ENCODE results near the gene DPM2.

Gene DPM2

DNA sequence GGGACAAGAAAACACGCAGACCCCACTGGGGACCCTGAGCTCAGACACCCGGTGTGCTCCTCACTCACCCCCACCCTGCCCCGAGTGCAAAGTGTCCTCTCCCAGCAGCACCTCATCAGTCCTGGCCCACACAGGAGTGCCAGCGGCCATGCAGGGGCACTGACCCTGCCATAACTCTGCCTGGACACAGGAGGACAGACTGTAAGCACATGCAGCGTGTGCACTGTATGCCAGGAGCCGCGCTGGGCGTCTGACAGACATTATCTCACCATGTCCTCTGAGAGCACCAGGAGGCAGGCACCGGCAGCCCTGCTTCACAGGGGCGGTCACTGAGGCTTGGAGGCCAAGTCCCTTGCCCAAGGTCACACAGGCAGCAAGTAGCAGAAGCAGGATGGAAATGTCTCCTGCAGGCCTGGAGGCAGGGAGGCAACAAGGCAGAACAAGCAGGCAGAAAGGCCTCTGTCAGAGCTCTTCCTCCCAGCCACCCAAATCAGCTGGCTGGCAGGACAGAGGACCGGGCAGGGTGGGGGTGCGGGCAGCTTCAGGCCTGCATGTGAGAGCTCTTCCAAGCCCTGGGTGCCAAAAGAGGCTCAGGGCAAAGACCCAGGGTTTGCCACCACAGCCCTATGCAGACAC is 34.7 kb upstream of the DPM2 start:
- no peak for DNase-seq

DNA sequence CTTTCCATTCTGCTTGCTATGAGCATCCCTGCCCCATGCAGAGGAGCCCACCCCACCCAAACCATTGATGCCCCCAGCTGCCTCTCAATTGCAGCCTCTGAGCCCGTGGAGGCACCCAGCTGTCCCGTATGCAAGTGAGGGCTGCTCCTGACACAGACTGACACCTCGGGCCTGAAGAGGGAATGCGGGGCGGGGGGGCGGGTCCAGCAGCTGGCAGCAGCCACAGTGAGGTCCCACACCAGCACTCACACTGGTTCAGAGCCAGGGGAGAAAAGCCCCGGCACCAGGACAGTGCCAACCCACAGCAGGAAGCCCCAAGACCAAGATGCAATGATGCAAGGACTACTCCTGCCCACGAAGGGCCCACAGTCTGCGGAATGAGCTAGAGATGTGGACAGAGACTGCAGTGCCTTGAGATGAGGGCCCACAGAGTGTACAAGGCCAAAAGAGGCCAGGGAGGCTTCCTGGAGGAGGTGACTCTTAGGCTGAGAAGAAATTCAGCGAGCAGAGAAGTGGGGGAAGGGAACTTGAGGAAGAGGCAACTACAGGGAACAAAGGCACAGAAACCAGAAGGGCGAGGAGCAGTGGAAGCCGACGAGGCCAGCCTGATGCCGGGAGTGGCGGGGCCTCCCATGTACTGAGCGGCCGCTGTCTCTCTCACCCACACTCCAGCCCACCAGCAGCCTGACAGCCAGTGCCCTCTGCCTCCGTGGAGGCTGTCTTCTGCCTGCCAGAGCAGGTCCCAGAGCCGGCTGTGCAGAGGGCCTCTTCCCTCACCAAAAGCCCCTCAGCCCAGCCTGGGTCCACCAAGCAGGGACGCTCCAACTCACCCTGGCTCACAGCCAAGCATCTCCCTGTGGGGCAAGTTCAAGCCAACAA is 33.9 kb upstream of the DPM2 start:
- peak; percentile 56 for DNase-seq

DNA sequence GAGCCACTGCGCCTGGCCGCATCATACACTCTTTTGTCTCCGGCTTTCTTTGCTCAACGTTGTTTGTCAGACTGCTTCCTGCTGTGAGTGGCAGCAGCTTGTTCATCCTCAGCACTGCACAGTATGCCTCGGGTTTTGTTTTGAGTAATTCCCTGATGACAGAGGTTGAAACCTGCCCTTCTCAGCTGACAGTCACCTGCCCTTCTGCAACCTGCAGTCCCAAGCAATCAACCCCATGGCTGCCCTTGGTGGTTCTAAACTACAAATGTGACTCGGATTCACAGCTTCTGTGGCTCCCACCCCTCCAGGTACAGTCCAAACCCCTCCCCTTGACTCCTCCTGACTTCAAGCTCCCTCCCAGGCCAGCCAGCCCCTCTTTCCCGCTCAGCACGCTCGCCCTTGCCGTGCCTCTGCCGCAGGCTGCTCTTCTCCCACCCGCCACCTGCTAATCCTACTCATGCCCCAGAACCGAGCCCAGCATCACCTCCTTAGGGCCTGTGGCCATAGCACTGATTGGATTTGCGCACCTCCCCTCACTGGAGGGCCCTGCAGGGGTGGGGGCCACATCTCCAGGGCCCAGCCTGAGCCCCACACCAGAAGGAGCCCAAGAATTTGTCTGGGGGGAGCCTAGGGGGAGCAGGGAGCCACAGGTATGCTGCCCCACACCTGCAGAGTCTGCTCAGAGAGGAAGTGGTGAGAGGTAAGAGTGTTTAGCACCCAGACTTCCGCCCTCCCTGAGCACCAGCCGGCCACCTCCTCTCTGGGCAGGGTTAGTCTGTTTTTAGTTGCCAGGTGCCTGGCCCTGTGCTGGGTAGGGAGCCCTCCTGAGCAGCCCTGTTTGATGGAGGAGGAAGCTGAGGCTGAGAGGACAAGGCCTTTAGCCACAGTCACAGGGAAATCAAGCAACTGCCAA is 33.0 kb upstream of the DPM2 start:
- no peak for DNase-seq

DNA sequence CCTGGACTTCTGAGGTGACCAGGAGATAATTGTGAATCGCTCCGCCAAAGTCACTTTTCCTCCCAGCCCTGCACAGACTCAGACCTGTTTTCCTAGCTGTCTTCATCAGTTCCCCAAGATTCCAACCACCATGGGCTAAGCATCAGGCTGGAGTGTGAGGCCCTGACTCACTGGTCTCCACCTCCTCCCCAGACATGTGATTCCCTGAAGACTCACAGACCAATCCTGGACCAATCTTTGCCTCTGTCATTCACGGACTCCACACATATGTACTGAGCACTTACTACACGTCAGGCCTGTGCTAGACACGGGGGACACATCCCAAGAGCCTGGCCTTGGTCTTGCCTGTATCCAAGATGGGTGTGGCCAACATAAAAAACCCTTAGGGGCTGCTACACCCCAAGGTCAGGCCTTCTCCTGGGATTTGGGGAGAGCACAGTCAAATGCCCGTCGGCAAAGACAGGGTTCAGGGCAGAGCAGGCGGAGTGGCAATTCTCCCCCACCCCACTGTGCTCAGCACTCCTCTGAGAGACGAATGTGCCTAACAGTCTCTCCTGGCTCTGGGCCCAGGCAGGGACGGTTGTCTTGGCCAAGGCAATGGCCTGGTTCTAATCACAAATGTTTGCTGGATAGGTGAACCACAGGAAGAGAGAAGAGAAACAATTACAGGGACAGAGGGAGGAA is 31.2 kb upstream of the DPM2 start:
- no peak for DNase-seq

DNA sequence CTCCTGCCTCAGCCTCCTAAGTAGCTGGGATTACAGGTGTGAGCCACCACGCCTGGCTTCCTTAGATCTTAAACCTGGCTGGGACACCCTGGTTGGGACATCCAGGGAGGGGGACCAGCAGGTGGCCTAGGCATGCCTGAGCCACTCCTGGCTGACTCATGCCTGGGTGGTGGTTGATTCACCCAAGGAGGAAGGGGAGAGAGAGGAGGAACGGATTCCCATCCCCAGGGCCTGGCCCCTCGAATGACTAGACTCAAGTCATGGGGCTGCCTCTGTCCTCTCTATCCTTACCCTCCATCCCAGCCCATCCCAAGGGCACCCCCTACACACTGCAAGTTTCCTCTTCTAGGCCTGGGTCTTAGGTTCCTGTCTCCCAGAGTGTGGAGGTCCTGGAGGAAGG is 30.4 kb upstream of the DPM2 start:
- peak; percentile 39 for DNase-seq

DNA sequence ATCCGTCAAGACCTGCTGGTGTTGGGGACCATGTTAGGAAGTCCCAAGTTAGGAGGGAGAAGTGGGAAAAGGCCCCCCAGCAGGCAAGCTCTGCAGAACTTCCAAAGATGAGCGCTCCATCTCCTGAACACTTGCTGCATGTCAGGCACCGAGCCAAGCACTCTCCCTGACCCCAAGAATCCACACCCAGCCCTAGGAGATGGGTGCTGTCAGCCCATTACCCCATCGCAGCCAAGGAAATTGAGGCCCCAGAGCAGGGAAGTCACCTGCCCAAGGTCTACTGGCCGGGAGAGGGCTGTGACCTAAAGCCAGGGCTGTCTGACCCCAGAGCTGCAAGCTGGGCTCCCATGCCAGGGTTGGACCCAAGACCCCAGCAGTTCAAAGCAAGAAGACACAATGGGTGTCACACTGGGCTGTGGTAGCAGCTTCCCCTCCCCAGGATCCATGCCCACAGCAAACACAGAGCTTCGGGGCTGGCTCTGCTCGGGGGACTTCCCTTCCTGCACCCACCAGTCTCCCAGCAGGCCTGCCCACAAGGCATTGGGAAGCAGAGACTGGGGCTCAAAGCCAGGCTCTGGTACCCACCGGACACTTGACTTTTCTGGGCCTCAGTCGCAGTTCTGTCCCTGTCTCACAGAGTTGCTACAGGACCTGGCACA is 29.6 kb upstream of the DPM2 start:
- DNase-seq: no peak

DNA sequence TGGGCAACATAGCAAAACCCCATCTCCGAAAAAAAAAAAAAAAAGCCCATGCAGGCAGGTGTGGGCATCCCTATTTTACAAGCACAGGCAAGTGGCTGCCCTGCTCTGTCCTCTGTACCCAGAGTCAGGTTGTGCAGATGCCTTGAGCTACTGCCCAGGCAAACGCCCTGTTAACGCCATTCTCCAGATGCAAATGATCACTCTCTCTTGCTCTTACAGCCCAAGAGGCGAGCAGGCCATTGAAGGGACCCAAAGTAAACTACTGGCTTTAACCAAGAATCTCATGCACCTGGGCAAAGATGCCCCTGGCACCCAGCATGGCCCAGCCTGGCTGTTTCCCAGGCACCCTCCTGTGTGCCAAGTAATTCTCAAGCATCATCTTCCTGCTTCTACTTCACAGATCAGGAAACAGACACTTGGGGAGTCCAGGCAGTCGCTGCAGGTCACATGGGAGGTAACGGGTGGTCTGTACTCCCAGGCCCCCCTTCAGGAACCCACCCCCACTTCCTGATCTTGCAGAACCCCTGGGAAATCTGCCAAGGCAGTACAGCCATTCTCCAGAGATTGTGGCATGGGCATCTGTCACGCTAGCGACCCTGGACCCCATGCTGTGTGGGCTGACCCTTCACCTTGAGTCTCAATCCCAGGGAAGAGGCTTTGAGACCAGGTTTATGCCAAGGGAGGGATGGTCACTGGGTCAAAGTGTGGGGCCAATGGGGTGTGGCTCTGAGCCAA is 28.9 kb upstream of the DPM2 start:
- DNase-seq: no peak

DNA sequence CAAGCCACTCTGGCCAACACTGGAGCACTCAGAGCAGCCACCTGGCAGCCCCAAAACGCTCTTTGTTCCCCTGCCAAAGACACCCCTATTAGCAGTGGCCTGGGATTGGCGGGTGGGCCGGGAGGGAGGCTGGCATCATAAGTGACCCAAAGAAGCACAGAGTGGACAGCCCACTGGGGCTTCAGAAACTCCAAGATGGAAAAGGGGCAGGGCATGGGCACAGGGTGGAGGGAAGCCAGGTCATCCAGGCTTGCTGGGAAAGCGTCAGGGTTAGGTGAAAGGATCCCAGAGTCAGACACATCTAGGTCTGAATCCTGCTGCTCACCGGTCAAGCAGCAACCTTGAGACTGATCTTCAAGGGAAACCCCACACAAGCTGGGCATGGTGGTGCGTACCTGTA is 28.3 kb upstream of the DPM2 start:
- DNase-seq: no peak

DNA sequence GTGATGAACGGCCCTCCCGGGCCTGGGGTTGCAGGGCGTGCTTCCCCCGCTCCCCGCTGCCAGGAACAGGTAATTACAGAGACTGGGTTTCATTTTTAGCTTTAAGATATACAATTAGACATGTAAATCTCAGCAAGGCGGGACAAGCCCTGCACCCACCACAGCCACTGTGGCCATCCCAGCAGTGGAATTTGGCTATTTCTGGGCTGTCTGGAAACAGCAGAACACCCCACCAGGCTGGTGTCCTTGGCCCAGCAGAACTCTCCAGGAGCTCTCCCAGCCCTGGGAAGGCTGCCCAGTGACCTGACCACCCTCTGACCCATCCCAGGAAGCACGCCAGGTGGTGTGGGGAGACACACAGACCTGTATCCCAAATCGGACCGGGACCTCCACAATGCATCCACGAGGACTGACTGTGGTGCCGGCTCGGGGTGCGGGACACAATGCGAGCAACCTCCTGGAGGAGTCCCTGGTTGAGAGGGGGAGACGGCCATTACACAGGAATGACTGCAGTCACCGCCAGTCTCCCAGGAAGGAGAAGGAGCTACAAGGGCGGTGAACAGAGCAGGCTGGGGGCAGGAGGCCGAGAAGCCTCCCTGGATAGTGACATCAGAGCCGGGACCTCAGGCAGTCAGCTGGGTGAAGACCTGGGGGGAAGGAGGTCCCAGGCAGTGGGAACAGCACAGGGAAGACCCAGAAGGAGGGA is 25.9 kb upstream of the DPM2 start:
- no peak for DNase-seq

DNA sequence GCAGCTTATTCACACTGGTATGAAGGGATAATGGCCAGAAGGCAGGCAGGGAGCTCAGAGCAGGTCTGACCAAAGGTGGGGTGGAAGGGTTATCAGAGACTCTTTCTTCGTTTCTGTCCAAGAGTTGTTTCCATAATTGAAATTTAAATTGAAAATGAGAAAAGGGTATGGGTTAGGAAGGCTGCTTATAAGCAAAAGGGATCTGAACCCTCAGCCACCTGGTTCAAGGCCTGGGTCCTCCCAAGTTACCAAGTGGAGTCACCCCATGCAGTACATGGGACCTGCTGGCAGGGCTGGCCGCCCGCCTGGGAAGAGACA is 25.3 kb upstream of the DPM2 start:
- no peak for DNase-seq

DNA sequence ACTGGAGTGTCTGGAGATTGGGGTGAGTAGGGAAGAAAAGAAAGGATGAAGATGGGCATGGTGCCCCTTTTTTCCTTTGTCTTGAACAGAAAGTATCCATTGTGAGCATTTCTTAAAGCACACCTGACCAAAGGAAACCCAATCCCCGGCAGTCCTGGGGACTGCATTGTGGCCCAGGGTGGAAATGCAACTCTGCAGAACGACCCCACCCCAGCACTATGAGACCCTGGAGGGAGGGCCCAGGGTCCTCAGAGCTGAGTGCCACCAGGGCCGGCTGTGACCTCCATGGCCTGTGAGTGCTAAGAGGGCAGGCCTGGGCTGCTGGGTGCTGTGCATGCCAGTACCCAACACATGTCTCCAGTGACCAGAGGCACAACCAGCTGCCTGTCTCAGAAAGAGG is 24.6 kb upstream of the DPM2 start:
- no peak for DNase-seq

DNA sequence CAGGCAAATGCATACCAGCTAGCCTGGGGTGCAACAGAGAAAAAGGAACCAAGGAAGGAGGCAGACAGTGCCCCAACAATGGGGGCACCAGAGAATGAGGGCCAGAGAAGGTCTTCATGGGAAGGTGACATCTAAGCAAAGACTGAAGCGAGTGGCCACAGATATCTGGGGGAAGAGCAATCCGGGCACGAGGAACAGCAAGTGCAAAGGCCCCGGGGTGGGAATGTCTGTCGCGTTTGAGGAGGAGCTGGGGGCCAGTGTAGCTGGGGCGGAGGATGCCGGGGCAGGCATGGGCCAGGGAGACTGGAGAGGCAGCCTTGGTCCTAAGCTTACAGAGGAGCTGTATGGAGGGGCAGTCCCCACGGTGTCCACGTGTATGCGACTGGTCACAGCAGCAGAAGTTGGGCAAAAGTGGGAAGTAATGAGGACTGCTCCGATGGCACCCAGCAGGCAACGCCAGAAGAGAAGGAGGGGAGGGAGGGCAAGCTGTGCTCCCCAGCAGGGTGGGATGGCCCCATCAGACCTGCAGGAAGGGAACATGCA is 24.0 kb upstream of the DPM2 start:
- DNase-seq: peak; percentile 63

DNA sequence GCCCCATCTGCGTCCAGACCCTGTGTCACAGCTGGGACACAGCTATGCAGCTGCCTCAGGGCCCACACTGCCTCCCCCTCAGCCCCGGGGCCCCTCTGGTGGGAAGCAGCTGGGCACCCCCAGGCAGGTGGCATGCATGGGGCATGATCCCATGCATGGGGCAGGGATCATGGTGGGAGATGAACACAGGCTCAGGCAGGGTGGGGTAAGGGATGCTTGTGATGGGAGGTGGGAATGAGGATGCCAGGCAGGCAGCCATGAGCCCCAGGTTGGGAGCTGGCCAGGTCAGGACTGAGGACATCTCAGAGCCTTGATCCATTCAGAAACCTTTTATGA is 23.5 kb upstream of the DPM2 start:
- DNase-seq: no peak

DNA sequence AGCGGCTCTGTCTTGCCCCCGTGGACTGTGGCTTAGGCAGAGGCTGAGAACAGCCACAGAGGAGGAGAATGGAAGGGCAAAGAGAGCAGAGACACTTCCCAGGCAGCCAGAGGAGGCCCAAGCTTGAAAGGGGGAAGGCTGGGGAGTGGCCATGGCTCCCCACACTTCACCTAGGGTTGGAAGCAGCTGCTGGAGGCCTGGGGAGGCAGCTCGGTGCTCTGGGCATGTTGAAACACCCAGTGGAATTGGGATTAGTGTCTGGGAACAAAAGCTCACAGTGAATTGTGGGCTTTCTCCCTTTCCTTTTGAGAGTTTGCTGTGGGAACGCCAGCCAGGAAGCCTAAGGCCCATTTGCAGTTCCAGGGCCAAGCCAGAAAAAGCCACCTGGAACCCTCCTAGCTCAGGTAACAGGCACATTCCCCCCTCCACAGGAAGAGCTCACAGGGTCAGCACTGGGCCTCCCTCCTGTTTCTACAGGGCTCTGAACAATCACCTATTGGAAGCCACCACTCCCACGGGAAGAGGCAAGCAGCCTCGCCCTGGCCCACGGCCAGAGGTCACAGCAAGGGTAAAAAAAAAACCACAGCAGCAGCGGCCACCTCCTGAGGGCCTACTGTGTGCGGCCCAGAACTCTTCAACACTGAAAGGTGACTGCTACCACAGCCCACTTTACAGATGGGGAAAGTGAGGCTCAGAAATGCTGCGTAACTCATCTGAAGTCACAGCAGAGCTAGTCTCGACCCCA is 22.9 kb upstream of the DPM2 start:
- no peak for DNase-seq

DNA sequence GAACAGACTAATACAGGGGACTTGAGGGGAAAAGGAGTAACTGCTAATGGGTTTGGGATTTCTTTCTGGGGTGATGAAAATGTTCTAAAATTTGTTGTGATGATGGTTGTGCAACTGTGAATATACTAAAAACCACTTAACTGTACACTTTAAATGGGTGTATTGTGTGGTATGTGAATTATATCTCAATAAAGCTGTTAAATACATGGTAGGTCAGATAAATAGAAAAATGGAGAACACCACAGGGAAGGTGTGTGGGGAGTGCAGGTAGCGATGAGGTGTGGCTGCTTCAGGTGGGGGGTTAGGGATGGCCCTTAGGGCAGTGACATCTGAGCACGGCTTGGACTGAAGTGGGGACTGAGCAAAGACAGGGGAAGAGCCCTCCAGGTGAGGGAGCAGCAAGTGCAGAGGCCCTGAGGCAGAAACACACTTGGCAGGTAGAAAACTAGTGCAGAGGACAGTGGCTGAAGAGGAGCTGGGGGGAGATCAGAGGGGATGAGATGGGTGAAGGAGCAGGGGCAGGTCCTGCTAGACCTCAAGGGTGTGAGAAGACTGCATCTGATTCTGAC is 22.3 kb upstream of the DPM2 start:
- DNase-seq: no peak

DNA sequence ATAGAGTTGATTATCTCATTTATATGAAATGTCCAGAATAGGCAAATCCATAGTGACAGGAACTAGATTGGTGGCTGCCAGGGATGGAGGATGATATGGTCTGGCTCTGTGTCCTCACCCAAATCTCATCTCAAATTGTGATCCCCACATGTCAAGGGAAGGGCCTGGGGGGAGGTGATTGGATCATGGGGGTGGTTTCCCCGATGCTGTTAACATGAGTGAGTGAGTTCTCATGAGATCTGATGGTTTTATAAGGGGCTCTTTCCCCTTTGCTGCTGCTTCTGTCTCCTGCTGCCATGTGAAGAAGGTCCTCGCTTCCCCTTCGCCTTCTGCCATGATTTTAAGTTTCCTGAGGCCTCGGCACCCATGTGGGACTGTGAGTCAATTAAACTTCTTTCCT is 21.7 kb upstream of the DPM2 start:
- no peak for DNase-seq

DNA sequence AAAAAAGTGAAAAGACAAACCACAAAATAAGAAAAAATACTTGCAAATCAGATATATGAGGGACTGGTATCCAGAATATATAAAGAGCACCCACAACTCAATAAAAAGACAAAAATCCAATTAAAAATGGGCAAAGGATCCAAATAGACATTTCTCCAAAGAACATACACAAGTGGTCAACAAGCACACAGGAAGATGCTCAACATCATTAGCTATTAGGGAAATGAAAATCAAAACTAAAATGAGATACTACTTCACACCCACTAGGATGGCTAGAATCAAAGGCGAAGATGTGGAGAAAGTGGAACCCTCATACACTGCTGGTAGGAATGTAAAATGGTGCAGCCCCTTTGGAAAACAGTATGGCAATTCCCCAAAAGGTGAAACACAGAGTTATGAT is 21.1 kb upstream of the DPM2 start:
- no peak for DNase-seq

DNA sequence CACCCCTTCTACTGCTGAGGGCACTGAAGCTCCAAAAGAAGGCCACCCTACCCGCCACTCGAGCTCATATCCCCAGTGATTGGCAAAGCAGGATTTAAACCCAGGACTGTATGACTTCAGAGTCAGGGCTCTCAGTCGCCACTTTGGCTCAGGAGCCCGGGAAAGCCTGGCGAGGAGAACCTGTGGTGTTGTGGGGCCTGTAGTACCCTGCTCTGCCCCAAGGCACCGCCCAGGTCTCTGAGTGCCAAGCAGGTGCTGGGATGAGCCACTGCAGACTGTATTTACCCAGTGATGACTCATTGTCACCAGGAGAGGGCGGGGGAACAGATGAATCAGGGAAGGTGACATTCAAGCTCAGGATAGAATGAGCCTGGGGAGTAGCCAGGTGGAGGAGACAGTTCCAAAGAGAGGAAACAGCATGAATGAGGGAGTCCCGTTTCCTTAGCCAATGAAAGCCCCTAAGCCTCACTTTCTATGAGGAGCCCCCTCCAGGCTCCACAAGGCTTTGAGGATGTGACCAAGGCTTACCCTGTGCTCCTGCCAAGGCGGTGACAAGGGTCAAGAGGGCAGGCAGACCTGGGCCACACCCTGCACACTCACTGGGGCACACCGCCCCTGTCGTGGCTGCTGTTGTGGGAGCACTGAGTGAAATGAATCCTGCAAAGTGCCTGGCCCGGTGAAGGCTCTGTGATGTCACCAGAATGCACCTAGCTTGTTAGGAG is 17.8 kb upstream of the DPM2 start:
- DNase-seq: no peak

DNA sequence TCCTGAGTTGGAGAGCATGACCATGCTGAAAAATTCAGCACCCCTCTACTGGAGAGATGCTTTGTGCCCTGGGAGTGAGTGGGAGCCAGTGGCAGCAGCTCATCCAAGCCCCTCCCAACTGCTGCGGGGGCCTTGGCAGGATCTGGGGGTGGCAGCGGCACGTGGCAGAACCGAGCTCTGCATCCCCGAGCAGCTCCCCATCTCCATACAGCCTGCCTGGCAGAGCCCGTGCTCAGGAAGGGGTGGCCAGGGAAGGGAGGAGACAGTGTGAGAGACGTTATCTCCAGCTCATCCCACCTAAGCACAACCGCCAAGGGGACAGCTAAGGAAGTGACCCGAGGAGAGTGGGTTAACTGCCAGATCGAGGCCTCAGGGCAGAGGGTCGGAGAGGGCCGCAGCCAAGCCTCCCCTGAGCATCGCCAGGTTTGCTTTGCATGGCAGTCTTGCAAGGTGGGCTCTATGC is 17.2 kb upstream of the DPM2 start:
- no peak for DNase-seq

All from inflammatory macrophage treated with lipopolysaccharide for 4 hours (primary cell).